Endothelial cell of umbilical vein (primary cell): Measurements from ENCODE around the gene WBP2NL. TPM values are rescaled to one million over a fixed set of nuclear protein-coding genes. Genes with fewer than 3 reads are reported as not detected.

Experiments
- BruUV-seq: library from RNA; stranded (reverse); fragments of 400-500 nt; replicated peaks from 2 replicates; lab custom pipeline; 2021; lab: Mats Ljungman, UMichigan
- CTCF ChIA-PET: fragments of 300-600, 350-600 bp; sonication (Branson Sonifier 250); formaldehyde crosslinking; loops from one replicate; lab custom pipeline; 2021; ENCODE audit warnings: antibody characterized with exemption, inconsistent platforms; lab: Charles Lee
- POLR2A ChIA-PET: fragments of 300-600, 350-600 bp; sonication (Branson Sonifier 250); formaldehyde crosslinking; loops from one replicate; lab custom pipeline; 2021; ENCODE audit warnings: antibody characterized with exemption, inconsistent platforms; lab: Charles Lee
- DNase-seq: peaks from one replicate; pipeline ENCODE4 v3.0.0-alpha.2; 2011; ENCODE audit warnings: low read depth, low spot score
- FAIRE-seq: peaks from 2 replicates; lab custom pipeline; 2011; peaks lifted over from hg19 to GRCh38; lab: Jason Lieb, UNC
- H2AFZ ChIP-seq: 2 replicates; pipeline ENCODE4 v1.6.0; 2012; ENCODE audit warnings: low read depth, low read length, control low read depth, inconsistent platforms
- H3K27ac ChIP-seq: 2 replicates; pipeline ENCODE4 v1.5.1; 2011; ENCODE audit warnings: low read depth, mild to moderate bottlenecking, control low read depth, low read length, moderate library complexity; ENCODE audit not compliant: insufficient read depth
- H3K27me3 ChIP-seq, 2 experiments: 2 replicates each; pipeline versions ENCODE4 v1.6.0 to v1.6.1; 2011; ENCODE audit warnings: low read length in 2 of 2, mixed read lengths in 1 of 2; ENCODE audit not compliant: control insufficient read depth in 2 of 2, insufficient read depth in 2 of 2
- H3K36me3 ChIP-seq, 2 experiments: 2 replicates in 1 of 2; 3 replicates in 1 of 2; pipeline ENCODE4 v1.5.1; 2011; ENCODE audit warnings: low read length in 2 of 2, mild to moderate bottlenecking in 1 of 2, moderate library complexity in 1 of 2; ENCODE audit not compliant: control insufficient read depth in 2 of 2, insufficient read depth in 2 of 2; ENCODE audit errors: extremely low read depth in 1 of 2
- H3K4me1 ChIP-seq: 3 replicates; pipeline ENCODE4 v1.5.1; 2011; ENCODE audit warnings: mild to moderate bottlenecking, low read length; ENCODE audit not compliant: control insufficient read depth, insufficient read depth; ENCODE audit errors: extremely low read depth
- H3K4me2 ChIP-seq: 2 replicates; pipeline ENCODE4 v1.6.1; 2011; ENCODE audit warnings: low read length, control low read depth, mixed read lengths; ENCODE audit not compliant: insufficient read depth
- H3K4me3 ChIP-seq, 3 experiments: fragments of 200-600 bp in 1 of 3; sonication (generic), shearing (Covaris generic) in 1 of 3; replicated peaks in 1 of 3; 2 replicates each; pipeline ENCODE4 v1.5.1; 2011 to 2016; ENCODE audit warnings: control low read depth in 3 of 3, low read length in 3 of 3, mild to moderate bottlenecking in 2 of 3, inconsistent platforms in 1 of 3, low read depth in 1 of 3, moderate library complexity in 1 of 3; ENCODE audit not compliant: insufficient read depth in 1 of 3
- H3K79me2 ChIP-seq: 2 replicates; pipeline ENCODE4 v1.6.0; 2012; ENCODE audit warnings: low read length, inconsistent platforms; ENCODE audit not compliant: control insufficient read depth, insufficient read depth
- H3K9ac ChIP-seq: replicated peaks from 2 replicates; pipeline ENCODE3; 2011; ENCODE audit warnings: low read length, control low read depth; ENCODE audit not compliant: insufficient read depth; ENCODE audit errors: extremely low read depth
- H3K9me1 ChIP-seq: replicated peaks from 3 replicates; pipeline ENCODE4 v1.6.0; 2011; ENCODE audit warnings: mild to moderate bottlenecking, low read length; ENCODE audit not compliant: control insufficient read depth, insufficient read depth; ENCODE audit errors: extremely low read depth
- H3K9me3 ChIP-seq: replicated peaks from 2 replicates; pipeline ENCODE4 v1.5.1; 2012; ENCODE audit warnings: low read length, inconsistent platforms; ENCODE audit not compliant: control insufficient read depth, insufficient read depth
- H4K20me1 ChIP-seq: replicated peaks from 2 replicates; pipeline ENCODE3; 2011; ENCODE audit warnings: mild to moderate bottlenecking, low read length; ENCODE audit not compliant: control insufficient read depth, insufficient read depth; ENCODE audit errors: extremely low read depth
- GATA2 ChIP-seq: IDR thresholded peaks from 2 replicates; pipeline ENCODE4 v1.7.0; 2011; ENCODE audit warnings: low read depth, mild to moderate bottlenecking, moderate library complexity, mixed read lengths, low read length; ENCODE audit not compliant: insufficient read length, insufficient read depth
- JUN ChIP-seq: IDR thresholded peaks from 2 replicates; pipeline ENCODE4 v1.6.1; 2011; ENCODE audit warnings: borderline replicate concordance, low read depth; ENCODE audit not compliant: insufficient read length, insufficient read depth
- MYC ChIP-seq: IDR thresholded peaks from one replicate; pipeline ENCODE4 v1.6.1; 2011; ENCODE audit warnings: mild to moderate bottlenecking, low read depth, low read length
- POLR2AphosphoS5 ChIP-seq: IDR thresholded peaks from 2 replicates; pipeline ENCODE4 v1.6.1; 2012; ENCODE audit warnings: low read depth, mild to moderate bottlenecking, control low read depth, low read length, moderate library complexity; ENCODE audit not compliant: insufficient read depth
- dilution Hi-C: fragments of 300-500 bp; cut with MboI; formaldehyde crosslinking; loops from one replicate; pipeline ENCODE4 v1.15.0; 2019; ENCODE audit warnings: low sequenced_read_pairs; ENCODE audit not compliant: extremely low pct_ligation_motif_present
- intact Hi-C: fragments of 100-400 bp; cut with micrococcal nuclease; formaldehyde crosslinking; loops from one replicate; pipeline ENCODE4 v1.10.0; 2022
- polyA plus RNA-seq, 4 experiments: library from polyadenylated mRNA; depleted of rRNA in 3 of 4; stranded (reverse) in 3 of 4; unstranded in 1 of 4; fragments of >200 nt; gene quantifications; 2 replicates each; pipeline versions ENCODE4 v1.2.1 to v1.2.3, GENCODE V29; 2011 to 2012; ENCODE audit warnings: missing spikeins in 1 of 4
- small RNA-seq: library from RNA; depleted of rRNA; stranded (forward); fragments of <200 nt; gene quantifications from one replicate; pipeline ENCODE3, GENCODE V24; 2012; ENCODE audit warnings: low replicate concordance, low read depth; ENCODE audit not compliant: insufficient read depth, insufficient read length
- total RNA-seq: library from RNA; stranded (reverse); gene quantifications from 2 replicates; pipeline ENCODE4 v1.2.3, GENCODE V29; 2021
- TF ChIP-seq, protein P1 (sequence below): IDR thresholded peaks from 2 replicates; pipeline ENCODE4 v1.6.1; 2011; ENCODE audit not compliant: insufficient read depth, insufficient read length
- TF ChIP-seq, protein P2 (sequence below), 2 donors: IDR thresholded peaks; 1 replicate in 1 of 2; 2 replicates in 1 of 2; pipeline ENCODE4 v1.5.1; 2011; ENCODE audit warnings: low read length in 2 of 2, mild to moderate bottlenecking in 2 of 2, moderate library complexity in 2 of 2, control low read depth in 1 of 2, inconsistent platforms in 1 of 2, low read depth in 1 of 2; ENCODE audit not compliant: insufficient read depth in 1 of 2; ENCODE audit errors: extremely low read depth in 1 of 2

The WBP2NL gene
- total and polyA plus RNA-seq, 2 donors (not counting 3 experiments of a cell fraction or from before 2014, with no cell fraction given), result 0.08 to 0.27 TPM

DNA sequence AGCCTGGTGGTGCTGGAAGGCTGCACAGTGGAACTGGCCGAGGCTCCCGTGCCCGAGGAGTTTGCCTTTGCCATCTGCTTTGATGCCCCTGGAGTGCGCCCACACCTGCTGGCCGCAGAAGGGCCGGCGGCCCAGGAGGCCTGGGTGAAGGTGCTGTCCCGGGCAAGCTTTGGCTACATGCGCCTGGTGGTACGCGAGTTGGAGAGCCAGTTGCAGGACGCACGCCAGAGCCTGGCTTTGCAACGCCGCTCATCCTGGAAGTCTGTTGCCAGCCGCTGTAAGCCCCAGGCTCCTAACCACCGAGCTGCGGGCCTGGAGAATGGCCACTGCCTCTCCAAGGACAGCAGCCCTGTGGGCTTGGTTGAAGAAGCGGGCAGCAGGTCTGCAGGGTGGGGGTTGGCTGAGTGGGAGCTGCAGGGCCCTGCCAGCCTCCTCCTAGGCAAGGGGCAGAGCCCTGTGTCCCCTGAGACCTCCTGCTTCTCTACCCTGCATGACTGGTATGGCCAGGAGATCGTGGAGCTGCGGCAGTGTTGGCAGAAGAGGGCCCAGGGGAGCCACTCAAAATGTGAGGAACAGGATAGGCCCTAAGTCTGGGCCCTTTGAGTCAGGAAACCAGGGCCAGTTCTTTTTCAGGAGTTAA, 79.0 kb downstream of the WBP2NL start:
- dilution Hi-C loops (no loop called here), intact Hi-C loops (no loop called here)
- H3K4me1 ChIP-seq, result peaks cover 21% of the 10 kb centered on the region
- no peak for FAIRE-seq
- H3K4me3 ChIP-seq, result no peak overlapping the region
- BruUV-seq, result no TSS peak
- H3K4me2 ChIP-seq, result no peak overlapping the region
- peaks cover 22% of the 10 kb centered on the region for H3K79me2 ChIP-seq
- no peaks in the 10 kb centered on the region for H4K20me1 ChIP-seq
- POLR2A ChIA-PET, result no interaction called here
- no peak overlapping the region for H3K9ac ChIP-seq
- H3K36me3 ChIP-seq, result peaks cover 9 to 15% of the 10 kb centered on the region in 2 experiments
- CTCF ChIA-PET, result interaction anchor here (3.0 kb wide), 1 partner anchor 13 kb away, joined by 26 read pairs; the partner anchor contains the start of gene NDUFA6
- no peak overlapping the region for H3K27ac ChIP-seq
- no peaks in the 10 kb centered on the region for H3K27me3 ChIP-seq
- no peak for DNase-seq
- no peak overlapping the region for H2AFZ ChIP-seq
- TF ChIP-seq, protein P1, sequence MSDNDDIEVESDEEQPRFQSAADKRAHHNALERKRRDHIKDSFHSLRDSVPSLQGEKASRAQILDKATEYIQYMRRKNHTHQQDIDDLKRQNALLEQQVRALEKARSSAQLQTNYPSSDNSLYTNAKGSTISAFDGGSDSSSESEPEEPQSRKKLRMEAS, result no peak
- TF ChIP-seq MYC, result no peak
- TF ChIP-seq, protein P2, sequence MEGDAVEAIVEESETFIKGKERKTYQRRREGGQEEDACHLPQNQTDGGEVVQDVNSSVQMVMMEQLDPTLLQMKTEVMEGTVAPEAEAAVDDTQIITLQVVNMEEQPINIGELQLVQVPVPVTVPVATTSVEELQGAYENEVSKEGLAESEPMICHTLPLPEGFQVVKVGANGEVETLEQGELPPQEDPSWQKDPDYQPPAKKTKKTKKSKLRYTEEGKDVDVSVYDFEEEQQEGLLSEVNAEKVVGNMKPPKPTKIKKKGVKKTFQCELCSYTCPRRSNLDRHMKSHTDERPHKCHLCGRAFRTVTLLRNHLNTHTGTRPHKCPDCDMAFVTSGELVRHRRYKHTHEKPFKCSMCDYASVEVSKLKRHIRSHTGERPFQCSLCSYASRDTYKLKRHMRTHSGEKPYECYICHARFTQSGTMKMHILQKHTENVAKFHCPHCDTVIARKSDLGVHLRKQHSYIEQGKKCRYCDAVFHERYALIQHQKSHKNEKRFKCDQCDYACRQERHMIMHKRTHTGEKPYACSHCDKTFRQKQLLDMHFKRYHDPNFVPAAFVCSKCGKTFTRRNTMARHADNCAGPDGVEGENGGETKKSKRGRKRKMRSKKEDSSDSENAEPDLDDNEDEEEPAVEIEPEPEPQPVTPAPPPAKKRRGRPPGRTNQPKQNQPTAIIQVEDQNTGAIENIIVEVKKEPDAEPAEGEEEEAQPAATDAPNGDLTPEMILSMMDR (IDR thresholded peaks at IDR 0.05; ENCODE audit: extremely low read depth in 1 of 2, insufficient read depth in 1 of 2, low read depth in 1 of 2, low read length in 2 of 2), result no peak
- TF ChIP-seq JUN, result no peak
- TF ChIP-seq GATA2, result no peak
- no peak for TF ChIP-seq POLR2AphosphoS5
- no peaks in the 10 kb centered on the region for H3K9me1 ChIP-seq
- H3K9me3 ChIP-seq, result no peaks in the 10 kb centered on the region

Small RNA genes lying within 50 kb of the gene (small RNA-seq; reads per million reads assigned to genes)
- not detected for gene SNORD13P1

Other genes with a start within 250 kb of the WBP2NL start
- gene CCDC134, start 198.1 kb upstream of the WBP2NL start, total RNA-seq, result 8.1 and 8.4 TPM in 2 replicates
- 4.0 and 4.5 TPM in 2 replicates for gene CCDC134, start 198.1 kb upstream of the WBP2NL start, polyA plus RNA-seq
- gene SREBF2, start 165.7 kb upstream of the WBP2NL start, total RNA-seq, result 136 and 144 TPM in 2 replicates
- gene SREBF2, start 165.7 kb upstream of the WBP2NL start, polyA plus RNA-seq, result 101 and 105 TPM in 2 replicates
- not detected in 2 replicates for gene SHISA8, start 83.7 kb upstream of the WBP2NL start, total RNA-seq
- not detected in 2 replicates for gene SHISA8, start 83.7 kb upstream of the WBP2NL start, polyA plus RNA-seq
- gene TNFRSF13C, start 72.0 kb upstream of the WBP2NL start, total RNA-seq, result 0.51 and 0.81 TPM in 2 replicates
- gene TNFRSF13C, start 72.0 kb upstream of the WBP2NL start, polyA plus RNA-seq, result 0.19 and 0.27 TPM in 2 replicates
- 30.4 and 34.5 TPM in 2 replicates for gene CENPM, start 51.6 kb upstream of the WBP2NL start, total RNA-seq
- 37.4 and 51.0 TPM in 2 replicates for gene CENPM, start 51.6 kb upstream of the WBP2NL start, polyA plus RNA-seq
- 0.18 TPM in 1 of 2 replicates, not detected in the other for gene SEPTIN3, start 29.3 kb upstream of the WBP2NL start, total RNA-seq
- 0.05 and 0.08 TPM in 2 replicates for gene SEPTIN3, start 29.3 kb upstream of the WBP2NL start, polyA plus RNA-seq
- 29.0 and 33.1 TPM in 2 replicates for gene NAGA, start 72.0 kb downstream of the WBP2NL start, total RNA-seq
- 62.7 and 63.4 TPM in 2 replicates for gene NAGA, start 72.0 kb downstream of the WBP2NL start, polyA plus RNA-seq
- 23.4 and 25.4 TPM in 2 replicates for gene PHETA2, start 75.5 kb downstream of the WBP2NL start, total RNA-seq
- 29.2 and 29.9 TPM in 2 replicates for gene PHETA2, start 75.5 kb downstream of the WBP2NL start, polyA plus RNA-seq
- gene SMDT1, start 80.9 kb downstream of the WBP2NL start, total RNA-seq, result 61.2 and 64.8 TPM in 2 replicates
- 57.9 and 74.2 TPM in 2 replicates for gene SMDT1, start 80.9 kb downstream of the WBP2NL start, polyA plus RNA-seq
- gene NDUFA6, start 92.0 kb downstream of the WBP2NL start, total RNA-seq, result 84.9 and 95.7 TPM in 2 replicates
- gene NDUFA6, start 92.0 kb downstream of the WBP2NL start, polyA plus RNA-seq, result 44.4 and 66.1 TPM in 2 replicates
- 0.91 and 0.97 TPM in 2 replicates for gene CYP2D6, start 132.0 kb downstream of the WBP2NL start, total RNA-seq
- 0.25 TPM in 2 replicates for gene CYP2D6, start 132.0 kb downstream of the WBP2NL start, polyA plus RNA-seq